ENCODE results near the gene MIS18BP1. TPM values are rescaled to one million over a fixed set of nuclear protein-coding genes. Genes with fewer than 3 reads are reported as not detected.

Gene MIS18BP1
- total and polyA plus RNA-seq, 9 of the 15 experiments (the other 6 are each of a cell fraction or from before 2014, with no cell fraction given) = 5.0 to 29.1 (median 19.1) TPM

- TF ChIP-seq ARID3A (IDR thresholded peaks at IDR 0.05; ENCODE audit: borderline replicate concordance, low read depth, low read length) (no peak), SAP30 (IDR thresholded peaks at IDR 0.05; ENCODE audit: borderline replicate concordance, insufficient read depth, low read depth, low read length, poor library complexity, severe bottlenecking) (peak; percentile 75), IRF2 (CRISPR knock-in tag; IDR thresholded peaks at IDR 0.05) (no peak), FOS (IDR thresholded peaks at IDR 0.05; ENCODE audit: extremely low read depth, insufficient read length) (no peak), ZNF780A (CRISPR knock-in tag; IDR thresholded peaks at IDR 0.05) (no peak), TGIF2 (CRISPR knock-in tag; IDR thresholded peaks at IDR 0.05) (no peak), TAF9B (IDR thresholded peaks at IDR 0.05; ENCODE audit: partially characterized antibody) (peak; percentile 27), ZC3H8 (IDR thresholded peaks at IDR 0.05) (no peak), PRPF4 (IDR thresholded peaks at IDR 0.05; ENCODE audit: insufficient read depth, low read depth, low read length, poor library complexity, severe bottlenecking) (no peak), FOSL1 (tag; conservative IDR thresholded peaks at IDR 0.05) (no peak), CREM (IDR thresholded peaks at IDR 0.05; ENCODE audit: low read depth) (no peak; the same call in 1 of the 2 replicates), RBM34 (IDR thresholded peaks at IDR 0.05; ENCODE audit: borderline replicate concordance, insufficient read depth, low read length) (no peak), RBM17 (IDR thresholded peaks at IDR 0.05; ENCODE audit: borderline replicate concordance, low read depth, low read length) (no peak), TEAD1 (CRISPR knock-in tag; IDR thresholded peaks at IDR 0.05) (no peak), RBM15 (IDR thresholded peaks at IDR 0.05; ENCODE audit: insufficient read depth, low read length) (no peak), HOXB6 (CRISPR knock-in tag; IDR thresholded peaks at IDR 0.05; ENCODE audit: borderline replicate concordance) (no peak), HBP1 (CRISPR knock-in tag; IDR thresholded peaks at IDR 0.05) (no peak), ETV5 (CRISPR knock-in tag; IDR thresholded peaks at IDR 0.05; ENCODE audit: low read depth) (peak; percentile 34; the same call in 1 of the 2 replicates), CTBP1 (IDR thresholded peaks at IDR 0.05; ENCODE audit: borderline replicate concordance) (peak; percentile 41; the same call in 1 of the 2 replicates)
Measured at GRCh38 chr14:45253070-45253753, at the start of gene MIS18BP1 (continued).

All from K562 (cell line).